HG02763 (cell line): ENCODE data around the gene VSX2.
A peak's percentile ranks its signal among the peaks of the same experiment; 100 is the strongest.

Experiments used
- ATAC-seq: cut with Tn5 transposase; IDR thresholded peaks from one replicate; pipeline ENCODE4 v1.9.1; 2021; ENCODE audit warnings: mild to moderate bottlenecking, moderate library complexity; ENCODE audit not compliant: unreplicated experiment

The VSX2 gene

GRCh38 chr14:74297986-74298385 is 58.7 kb downstream of the VSX2 start:
- no peak for ATAC-seq

- ATAC-seq = no peak
These were observed 59.9 kb downstream of the VSX2 start for GRCh38 chr14:74299061-74299545.

DNA sequence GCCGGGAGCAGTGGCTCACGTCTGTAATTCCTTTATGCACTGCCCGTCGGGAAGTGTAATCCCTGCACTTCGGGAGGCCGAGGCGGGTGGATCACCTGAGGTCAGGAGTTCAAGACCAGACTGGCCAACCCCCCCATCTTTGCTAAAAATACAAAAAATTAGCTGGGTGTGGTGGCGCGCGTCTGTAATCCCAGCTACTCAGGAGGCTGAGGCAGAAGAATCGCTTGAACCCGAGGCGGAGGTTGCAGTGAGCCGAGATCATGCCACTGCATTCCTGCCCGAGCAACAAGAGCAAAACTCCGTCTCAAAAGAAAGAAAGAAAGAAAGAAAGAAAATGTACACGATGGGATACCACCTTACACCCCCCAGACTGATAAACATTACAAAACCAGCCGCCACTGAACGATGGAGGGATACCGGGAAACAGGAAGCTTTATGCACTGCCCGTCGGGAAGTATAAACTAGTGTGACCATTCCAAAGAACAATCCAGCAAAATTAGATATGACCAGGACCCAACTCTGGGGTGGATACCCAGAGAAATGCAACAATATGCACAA is 62.4 kb downstream of the VSX2 start:
- ATAC-seq = no peak

- ATAC-seq = peak; percentile 3
These were observed 62.9 kb downstream of the VSX2 start for GRCh38 chr14:74302152-74302628.

- peak; percentile 97 for ATAC-seq
These were observed 63.7 kb downstream of the VSX2 start, which contains the start of gene ABCD4 for GRCh38 chr14:74302634-74303569. TSS of gene ABCD4 (minus strand) at chr14:74302934. CDS start at chr14:74302912, 22 bp downstream.

- ATAC-seq = no peak
These were observed 69.4 kb downstream of the VSX2 start for GRCh38 chr14:74308695-74309094.

- no peak for ATAC-seq
These were observed 70.1 kb downstream of the VSX2 start for GRCh38 chr14:74309125-74310022.

- ATAC-seq = no peak
These were observed 72.9 kb downstream of the VSX2 start for GRCh38 chr14:74312161-74312560.
